Upper lobe of left lung (tissue), 4 donors: ENCODE results near the gene MAP6D1.

ENCODE experiments used
- EP300 ChIP-seq, 4 donors: sonication (generic); formaldehyde crosslinking; IDR thresholded peaks; one replicate each; pipeline ENCODE4 v1.5.1; 2017; ENCODE audit warnings: antibody characterized with exemption in 4 of 4, control low read depth in 2 of 4
- POLR2A ChIP-seq, 4 donors: fragments of 450-650 bp; IDR thresholded peaks; one replicate each; pipeline ENCODE4 v1.5.1; 2016 to 2017; ENCODE audit warnings: antibody characterized with exemption in 4 of 4, mild to moderate bottlenecking in 2 of 4
- POLR2AphosphoS5 ChIP-seq, 2 donors: sonication (generic); formaldehyde crosslinking; IDR thresholded peaks; one replicate each; pipeline ENCODE4 v1.5.1; 2017; ENCODE audit warnings: antibody characterized with exemption in 2 of 2
- TF ChIP-seq, protein P1 (sequence below), 6 experiments: fragments of 450-650 bp in 4 of 6; fragments of 200-600 bp in 2 of 6; sonication (generic) in 2 of 6; IDR thresholded peaks; one replicate each; pipeline ENCODE4 v1.5.1; 2016 to 2019; ENCODE audit warnings: antibody characterized with exemption in 6 of 6

DNA sequence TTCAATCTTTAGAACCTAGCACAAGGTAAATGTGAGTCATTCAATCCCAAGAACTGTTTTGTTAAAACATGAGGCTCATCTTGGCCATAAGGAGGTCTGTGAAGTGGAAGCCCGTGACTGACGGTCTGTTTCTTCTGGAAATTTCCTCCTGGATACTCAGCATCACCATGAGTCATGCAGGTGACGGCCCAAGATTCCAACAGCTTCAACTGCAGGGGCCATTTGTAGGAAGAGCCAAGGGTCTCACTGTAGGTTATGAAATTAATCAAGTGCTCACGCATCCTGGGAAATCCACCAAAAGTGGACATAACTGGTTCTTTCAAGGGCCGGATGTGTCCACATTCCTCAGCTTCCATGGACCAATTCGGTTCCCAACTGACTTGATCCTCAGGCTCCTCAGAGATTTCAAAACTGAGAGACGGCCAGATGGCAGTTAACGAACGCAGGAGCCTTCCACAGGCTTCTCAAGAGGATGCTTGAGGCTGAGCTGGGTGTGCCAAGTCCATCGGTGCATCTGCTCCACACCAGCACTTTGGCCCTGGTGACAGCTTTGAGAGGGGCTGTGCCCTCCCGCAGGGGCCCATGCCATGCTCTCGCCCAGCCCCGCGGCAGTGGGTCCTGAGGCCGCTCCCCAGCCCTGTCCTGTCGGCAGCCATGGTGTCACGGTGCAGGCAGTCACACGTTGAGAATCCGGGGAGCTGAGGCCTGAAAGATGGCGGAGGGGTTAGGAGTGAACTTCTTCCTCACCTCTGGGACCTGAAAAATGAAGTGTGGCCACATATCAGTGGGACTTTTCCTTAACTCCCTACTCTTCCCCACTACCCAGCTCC is 8.5 kb downstream of the MAP6D1 start:
- TF ChIP-seq, protein P1, sequence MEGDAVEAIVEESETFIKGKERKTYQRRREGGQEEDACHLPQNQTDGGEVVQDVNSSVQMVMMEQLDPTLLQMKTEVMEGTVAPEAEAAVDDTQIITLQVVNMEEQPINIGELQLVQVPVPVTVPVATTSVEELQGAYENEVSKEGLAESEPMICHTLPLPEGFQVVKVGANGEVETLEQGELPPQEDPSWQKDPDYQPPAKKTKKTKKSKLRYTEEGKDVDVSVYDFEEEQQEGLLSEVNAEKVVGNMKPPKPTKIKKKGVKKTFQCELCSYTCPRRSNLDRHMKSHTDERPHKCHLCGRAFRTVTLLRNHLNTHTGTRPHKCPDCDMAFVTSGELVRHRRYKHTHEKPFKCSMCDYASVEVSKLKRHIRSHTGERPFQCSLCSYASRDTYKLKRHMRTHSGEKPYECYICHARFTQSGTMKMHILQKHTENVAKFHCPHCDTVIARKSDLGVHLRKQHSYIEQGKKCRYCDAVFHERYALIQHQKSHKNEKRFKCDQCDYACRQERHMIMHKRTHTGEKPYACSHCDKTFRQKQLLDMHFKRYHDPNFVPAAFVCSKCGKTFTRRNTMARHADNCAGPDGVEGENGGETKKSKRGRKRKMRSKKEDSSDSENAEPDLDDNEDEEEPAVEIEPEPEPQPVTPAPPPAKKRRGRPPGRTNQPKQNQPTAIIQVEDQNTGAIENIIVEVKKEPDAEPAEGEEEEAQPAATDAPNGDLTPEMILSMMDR (IDR thresholded peaks at IDR 0.05) = no peak
- TF ChIP-seq POLR2A (IDR thresholded peaks at IDR 0.05) (no peak), POLR2AphosphoS5 (IDR thresholded peaks at IDR 0.05) (no peak), EP300 (IDR thresholded peaks at IDR 0.05) (no peak)
